CD14-positive monocyte (primary cell): ENCODE data around the gene ATP2C1. TPM values are rescaled to one million over a fixed set of nuclear protein-coding genes. Genes with fewer than 3 reads are reported as not detected.

Source experiments
- DNase-seq, 3 donors: peaks; one replicate each; pipeline ENCODE4 v3.0.0-alpha.2; 2011 to 2022
- H2AFZ ChIP-seq: 2 replicates; pipeline ENCODE4 v1.6.0; 2012; ENCODE audit warnings: mild to moderate bottlenecking, low read depth, low read length, inconsistent platforms; ENCODE audit not compliant: insufficient read depth, poor library complexity, severe bottlenecking
- H3K27ac ChIP-seq, 2 donors: 1 replicate in 1 of 2; 2 replicates in 1 of 2; pipeline ENCODE4 v1.5.1; 2012 to 2013; ENCODE audit warnings: low read length in 2 of 2, control low read depth in 1 of 2, inconsistent platforms in 1 of 2, low read depth in 1 of 2, mild to moderate bottlenecking in 1 of 2
- H3K27me3 ChIP-seq, 2 donors: one replicate each; pipeline versions ENCODE4 v1.6.0 to v1.6.1; 2011 to 2013; ENCODE audit warnings: low read length in 2 of 2; ENCODE audit not compliant: control insufficient read depth in 2 of 2, insufficient read depth in 2 of 2
- H3K36me3 ChIP-seq, 2 donors: replicated peaks in 1 of 2; 1 replicate in 1 of 2; 2 replicates in 1 of 2; pipeline versions ENCODE4 v1.5.1 to v1.6.1; 2012 to 2013; ENCODE audit warnings: low read length in 2 of 2, control low read depth in 1 of 2, inconsistent platforms in 1 of 2, mild to moderate bottlenecking in 1 of 2; ENCODE audit not compliant: insufficient read depth in 2 of 2, control insufficient read depth in 1 of 2
- H3K4me1 ChIP-seq, 2 donors: 1 replicate in 1 of 2; 2 replicates in 1 of 2; pipeline versions ENCODE4 v1.5.1 to v1.6.1; 2012 to 2013; ENCODE audit warnings: low read length in 2 of 2, control low read depth in 1 of 2, inconsistent platforms in 1 of 2, mild to moderate bottlenecking in 1 of 2, moderate library complexity in 1 of 2; ENCODE audit not compliant: insufficient read depth in 2 of 2, control insufficient read depth in 1 of 2
- H3K4me2 ChIP-seq: replicated peaks from 2 replicates; pipeline ENCODE3; 2012; ENCODE audit warnings: low read length, moderate library complexity, mild to moderate bottlenecking; ENCODE audit not compliant: poor library complexity, severe bottlenecking; ENCODE audit errors: extremely low read depth
- H3K4me3 ChIP-seq, 3 experiments: fragments of 200-600 bp in 1 of 3; sonication (generic) in 1 of 3; replicated peaks in 1 of 3; 1 replicate in 2 of 3; 2 replicates in 1 of 3; pipeline ENCODE4 v1.5.1; 2011 to 2013; ENCODE audit warnings: low read length in 3 of 3, mild to moderate bottlenecking in 3 of 3, control low read depth in 2 of 3, low read depth in 2 of 3, inconsistent platforms in 1 of 3, moderate library complexity in 1 of 3
- H3K79me2 ChIP-seq: 2 replicates; pipeline ENCODE4 v1.6.0; 2012; ENCODE audit warnings: mild to moderate bottlenecking, control low read depth, inconsistent platforms, low read length, moderate library complexity; ENCODE audit not compliant: insufficient read depth
- H3K9ac ChIP-seq: 2 replicates; pipeline ENCODE4 v1.6.0; 2017; ENCODE audit warnings: low read length, mild to moderate bottlenecking; ENCODE audit not compliant: insufficient read depth, poor library complexity, severe bottlenecking
- H3K9me3 ChIP-seq, 2 donors: replicated peaks in 1 of 2; 1 replicate in 1 of 2; 2 replicates in 1 of 2; pipeline versions ENCODE4 v1.5.1 to v1.6.1; 2012 to 2013; ENCODE audit warnings: low read length in 2 of 2, control low read depth in 1 of 2; ENCODE audit not compliant: control insufficient read depth in 1 of 2, insufficient read depth in 1 of 2
- H4K20me1 ChIP-seq: 2 replicates; pipeline ENCODE4 v1.6.0; 2012; ENCODE audit warnings: mild to moderate bottlenecking, low read length, control low read depth, moderate library complexity; ENCODE audit not compliant: insufficient read depth
- H3K27ac Mint-ChIP-seq, 7 donors: one replicate each; pipeline ENCODE4 v1.8.0; 2020; ENCODE audit warnings: mild to moderate bottlenecking in 7 of 7, mixed read lengths in 7 of 7, moderate library complexity in 6 of 7, inconsistent platforms in 2 of 7
- H3K27me3 Mint-ChIP-seq, 3 donors: one replicate each; pipeline ENCODE4 v1.8.0; 2021 to 2022; ENCODE audit warnings: low read depth in 3 of 3, mild to moderate bottlenecking in 3 of 3, mixed read lengths in 3 of 3, moderate library complexity in 3 of 3, inconsistent platforms in 1 of 3
- H3K36me3 Mint-ChIP-seq, 2 donors: one replicate each; pipeline ENCODE4 v1.8.0; 2020; ENCODE audit warnings: mixed read lengths in 2 of 2, inconsistent platforms in 1 of 2, mild to moderate bottlenecking in 1 of 2
- H3K4me1 Mint-ChIP-seq: one replicate; pipeline ENCODE4 v1.8.0; 2020; ENCODE audit warnings: mild to moderate bottlenecking, mixed read lengths
- H3K4me3 Mint-ChIP-seq, 2 donors: one replicate each; pipeline ENCODE4 v1.8.0; 2020; ENCODE audit warnings: mild to moderate bottlenecking in 2 of 2, mixed read lengths in 2 of 2, moderate library complexity in 1 of 2
- H3K9me3 Mint-ChIP-seq, 7 donors: one replicate each; pipeline ENCODE4 v1.8.0; 2020 to 2022; ENCODE audit warnings: mixed read lengths in 7 of 7, mild to moderate bottlenecking in 6 of 7, moderate library complexity in 6 of 7, inconsistent platforms in 2 of 7
- WGBS: methylation state at CpG from one replicate; pipeline ENCODE4 v1.1.5; 2013; ENCODE audit warnings: missing lambda C conversion rate; ENCODE audit not compliant: insufficient coverage; 5-methylcytosine and 5-hydroxymethylcytosine counted together
- intact Hi-C, 2 donors: fragments of 100-400 bp; cut with micrococcal nuclease; formaldehyde crosslinking; loops; one replicate each; pipeline versions ENCODE4 v1.15.0 to v1.15.1; 2023
- polyA plus RNA-seq, 3 donors: library from polyadenylated mRNA; depleted of rRNA in 1 of 3; unstranded in 2 of 3; stranded (reverse) in 1 of 3; fragments of 300-500 nt in 2 of 3; fragments of >200 nt in 1 of 3; fragmentation: Illumina TruSeq in 2 of 3; gene quantifications; 1 replicate in 2 of 3; 2 replicates in 1 of 3; pipeline ENCODE4 v1.2.3, GENCODE V29; 2012 to 2021
- TF ChIP-seq, protein P1 (sequence below): fragments of 200-600 bp; IDR thresholded peaks from one replicate; pipeline ENCODE4 v1.8.0; 2022; ENCODE audit warnings: antibody characterized with exemption, mild to moderate bottlenecking

The ATP2C1 gene
- polyA plus RNA-seq, 3 donors = 11.7 to 22.0 (median 12.2) TPM

DNA sequence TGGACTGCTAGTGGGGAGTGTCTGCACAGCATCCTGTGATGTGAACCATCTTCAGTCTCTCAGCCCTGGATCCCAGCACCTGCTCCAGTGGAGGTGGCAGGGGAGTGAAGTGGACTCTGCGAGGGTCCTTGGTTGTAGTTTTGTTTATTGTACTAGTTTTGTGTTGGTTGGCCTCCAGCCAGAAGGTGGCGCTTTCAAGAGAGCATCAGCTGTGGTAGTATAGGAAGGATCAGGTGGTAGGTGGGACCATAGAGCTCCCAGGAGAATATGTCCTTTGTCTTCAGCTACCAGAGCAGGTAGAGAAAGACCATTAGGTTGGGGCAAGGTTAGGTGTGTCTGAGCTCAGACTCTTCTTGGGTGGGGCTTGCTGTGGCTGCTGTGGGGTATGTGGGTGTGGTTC, 153.7 kb downstream of the ATP2C1 start:
- Histone ChIP-seq H3K27me3 (no peaks in the 10 kb centered on the region), H3K27ac (no peak overlapping the region), H3K9me3 (no peaks in the 10 kb centered on the region), H3K4me2 (no peak overlapping the region), H2AFZ (no peak overlapping the region), H3K36me3 (no peaks in the 10 kb centered on the region), H3K9ac (no peak overlapping the region), H3K4me1 (no peaks in the 10 kb centered on the region), H3K4me3 (no peak overlapping the region), H3K79me2 (no peaks in the 10 kb centered on the region), H4K20me1 (no peaks in the 10 kb centered on the region)
- intact Hi-C loops = no loop called here
- Mint-ChIP-seq H3K36me3 (no peaks in the 10 kb centered on the region), H3K4me1 (no peaks in the 10 kb centered on the region), H3K27me3 (peaks cover 0 to 4% (median 0%) of the 10 kb centered on the region in 3 donors), H3K9me3 (peaks cover 0 to 6% (median 4%) of the 10 kb centered on the region in 7 donors), H3K4me3 (no peak overlapping the region), H3K27ac (peak overlapping the region in 1 of 7 donors; percentile 3)
- 100% methylated on average over 1 of the region's 2 CpGs for WGBS
- DNase-seq = no peak
- TF ChIP-seq, protein P1, sequence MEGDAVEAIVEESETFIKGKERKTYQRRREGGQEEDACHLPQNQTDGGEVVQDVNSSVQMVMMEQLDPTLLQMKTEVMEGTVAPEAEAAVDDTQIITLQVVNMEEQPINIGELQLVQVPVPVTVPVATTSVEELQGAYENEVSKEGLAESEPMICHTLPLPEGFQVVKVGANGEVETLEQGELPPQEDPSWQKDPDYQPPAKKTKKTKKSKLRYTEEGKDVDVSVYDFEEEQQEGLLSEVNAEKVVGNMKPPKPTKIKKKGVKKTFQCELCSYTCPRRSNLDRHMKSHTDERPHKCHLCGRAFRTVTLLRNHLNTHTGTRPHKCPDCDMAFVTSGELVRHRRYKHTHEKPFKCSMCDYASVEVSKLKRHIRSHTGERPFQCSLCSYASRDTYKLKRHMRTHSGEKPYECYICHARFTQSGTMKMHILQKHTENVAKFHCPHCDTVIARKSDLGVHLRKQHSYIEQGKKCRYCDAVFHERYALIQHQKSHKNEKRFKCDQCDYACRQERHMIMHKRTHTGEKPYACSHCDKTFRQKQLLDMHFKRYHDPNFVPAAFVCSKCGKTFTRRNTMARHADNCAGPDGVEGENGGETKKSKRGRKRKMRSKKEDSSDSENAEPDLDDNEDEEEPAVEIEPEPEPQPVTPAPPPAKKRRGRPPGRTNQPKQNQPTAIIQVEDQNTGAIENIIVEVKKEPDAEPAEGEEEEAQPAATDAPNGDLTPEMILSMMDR = no peak

DNA sequence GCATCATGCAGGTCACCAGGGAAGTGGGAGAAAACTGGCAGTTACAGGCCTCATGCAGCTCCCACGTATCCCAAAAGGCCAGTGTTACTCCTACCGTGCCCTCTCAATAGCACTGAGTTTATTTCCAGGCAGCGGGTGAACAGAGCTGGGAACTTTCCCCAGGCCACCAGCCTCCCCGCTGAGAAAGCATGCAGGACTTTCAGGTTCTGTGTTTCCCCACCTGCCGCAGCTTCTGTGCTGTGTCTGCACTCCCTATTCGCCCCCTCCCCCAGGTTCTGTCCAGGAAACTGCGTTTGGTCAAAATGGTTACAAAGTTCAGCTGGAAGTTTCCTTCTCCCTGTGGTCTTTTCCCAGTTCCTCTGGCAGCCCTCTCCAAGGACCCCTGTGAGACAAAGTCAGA, 154.1 kb downstream of the ATP2C1 start:
- DNase-seq = no peak
- Histone ChIP-seq H3K4me2 (no peak overlapping the region), H3K27ac (no peak overlapping the region), H2AFZ (no peak overlapping the region), H3K36me3 (no peaks in the 10 kb centered on the region), H4K20me1 (no peaks in the 10 kb centered on the region), H3K9ac (no peak overlapping the region), H3K4me3 (no peak overlapping the region), H3K4me1 (no peaks in the 10 kb centered on the region), H3K27me3 (no peaks in the 10 kb centered on the region), H3K79me2 (no peaks in the 10 kb centered on the region), H3K9me3 (no peaks in the 10 kb centered on the region)
- Mint-ChIP-seq H3K4me1 (no peaks in the 10 kb centered on the region), H3K27me3 (peaks cover 0 to 4% (median 0%) of the 10 kb centered on the region in 3 donors), H3K9me3 (peaks cover 0 to 5% (median 4%) of the 10 kb centered on the region in 7 donors), H3K4me3 (no peak overlapping the region), H3K27ac (no peak overlapping the region), H3K36me3 (no peaks in the 10 kb centered on the region)
- TF ChIP-seq, protein P1 = no peak
- 96% methylated on average over 7 of the region's 7 CpGs for WGBS
- intact Hi-C loops = no loop called here
